Panc1 (cell line): ENCODE measurements around the gene SOX8. TPM values are rescaled to one million over a fixed set of nuclear protein-coding genes. Genes with fewer than 3 reads are reported as not detected.
A peak's percentile ranks its signal among the peaks of the same experiment; 100 is the strongest.

ENCODE experiments used
- ATAC-seq: fragments of 200-7000 bp; cut with Tn5 transposase; 2 replicates; pipeline ENCODE4 v1.9.1; 2020; ENCODE audit warnings: mild to moderate bottlenecking, moderate library complexity
- BruUV-seq: library from RNA; stranded (reverse); fragments of 400-500 nt; replicated peaks from 2 replicates; lab custom pipeline; 2021; lab: Mats Ljungman, UMichigan
- CTCF ChIA-PET: fragments of 300-600 bp; sonication (Branson Sonifier 250); formaldehyde crosslinking; loops from one replicate; lab custom pipeline; 2022; ENCODE audit warnings: antibody characterized with exemption; lab: Charles Lee
- POLR2A ChIA-PET: fragments of 300-600 bp; sonication (Branson Sonifier 250); formaldehyde crosslinking; loops from one replicate; lab custom pipeline; 2022; ENCODE audit warnings: antibody characterized with exemption; lab: Charles Lee
- DNase-seq: peaks from one replicate; pipeline ENCODE4 v3.0.0-alpha.2; 2010; ENCODE audit warnings: low read depth, low spot score
- H3K27ac ChIP-seq: 2 replicates; pipeline ENCODE4 v1.5.1; 2011; ENCODE audit warnings: mild to moderate bottlenecking, low read length, inconsistent platforms
- H3K27me3 ChIP-seq: fragments of 200-500 bp; sonication (Bioruptor generic); 2 replicates; pipeline ENCODE4 v1.6.0; 2014; ENCODE audit warnings: low read length, inconsistent platforms; ENCODE audit not compliant: control insufficient read depth, insufficient read depth
- H3K36me3 ChIP-seq: fragments of 200-500 bp; sonication (Bioruptor generic); 2 replicates; pipeline ENCODE4 v1.5.1; 2014; ENCODE audit warnings: inconsistent platforms, mild to moderate bottlenecking, low read length, moderate library complexity; ENCODE audit not compliant: control insufficient read depth, insufficient read depth
- H3K4me1 ChIP-seq: 2 replicates; pipeline ENCODE4 v1.5.1; 2011; ENCODE audit warnings: inconsistent platforms, mild to moderate bottlenecking, low read length, moderate library complexity; ENCODE audit not compliant: control insufficient read depth, insufficient read depth
- H3K4me3 ChIP-seq, 2 experiments: 2 replicates each; pipeline ENCODE4 v1.5.1; 2011 to 2012; ENCODE audit warnings: low read depth in 2 of 2, low read length in 2 of 2, mild to moderate bottlenecking in 2 of 2, inconsistent platforms in 1 of 2, moderate library complexity in 1 of 2
- H3K9me3 ChIP-seq: fragments of 200-500 bp; sonication (Bioruptor generic); 2 replicates; pipeline ENCODE4 v1.5.1; 2014; ENCODE audit warnings: low read depth, mild to moderate bottlenecking, inconsistent platforms, low read length, moderate library complexity; ENCODE audit not compliant: control insufficient read depth, insufficient read depth
- CTCF ChIP-seq: fragments of 450-650 bp; IDR thresholded peaks from 2 replicates; pipeline ENCODE4 v1.5.1; 2017; ENCODE audit warnings: mild to moderate bottlenecking
- POLR2AphosphoS5 ChIP-seq: IDR thresholded peaks from 2 replicates; pipeline ENCODE4 v1.6.1; 2012; ENCODE audit warnings: mild to moderate bottlenecking, low read depth, low read length, moderate library complexity
- REST ChIP-seq, 2 experiments: IDR thresholded peaks; 2 replicates each; pipeline ENCODE4 v1.6.1; 2011 to 2012; ENCODE audit warnings: low read depth in 2 of 2, control low read depth in 1 of 2, low read length in 1 of 2, mild to moderate bottlenecking in 1 of 2, moderate library complexity in 1 of 2; ENCODE audit not compliant: insufficient read depth in 1 of 2
- SIN3A ChIP-seq: IDR thresholded peaks from 2 replicates; pipeline ENCODE4 v1.6.1; 2012; ENCODE audit warnings: low read depth, mild to moderate bottlenecking, low read length, moderate library complexity, borderline replicate concordance; ENCODE audit not compliant: insufficient read depth
- TCF7L2 ChIP-seq: IDR thresholded peaks from 2 replicates; pipeline ENCODE4 v1.6.1; 2011; ENCODE audit warnings: mild to moderate bottlenecking, low read depth, low read length, inconsistent platforms
- in situ Hi-C: cut with HindIII; loops from 2 replicates; pipeline ENCODE4 v1.10.0; 2016; ENCODE audit warnings: low sequenced_read_pairs, low pct_unique_long_range_greater_than_20kb
- intact Hi-C: fragments of 100-400 bp; cut with micrococcal nuclease; formaldehyde crosslinking; loops from one replicate; pipeline ENCODE4 v1.10.0; 2022; ENCODE audit not compliant: unreplicated experiment
- total RNA-seq: library from RNA; stranded (reverse); gene quantifications from one replicate; pipeline ENCODE4 v1.2.1, GENCODE V29; 2021; ENCODE audit not compliant: unreplicated experiment

Gene SOX8
- total RNA-seq, 1 experiment from 2014 or later, result 1.8 TPM

GRCh38 chr16:1019231-1020090 is 37.9 kb downstream of the SOX8 start:
- H3K4me3 ChIP-seq, result peak overlapping the region; percentile 8 to 30; a peak in 3 of 4 replicates
- peak; percentile 65 for ATAC-seq
- CTCF ChIA-PET, result no interaction called here
- no peaks in the 10 kb centered on the region; the same call in 1 of the 2 replicates for H3K27me3 ChIP-seq
- H3K36me3 ChIP-seq, result no peaks in the 10 kb centered on the region
- TF ChIP-seq REST (IDR thresholded peaks at IDR 0.05; ENCODE audit: insufficient read depth in 1 of 2, low read depth in 2 of 2, low read length in 1 of 2) (no peak), TCF7L2 (no peak), CTCF (no peak), POLR2AphosphoS5 (no peak), SIN3A (no peak)
- in situ Hi-C loops, result no loop called here
- no TSS peak for BruUV-seq
- POLR2A ChIA-PET, result interaction anchor here (0.5 kb wide), 1 partner anchor 11 kb away, joined by 9 read pairs; no protein-coding TSS in a partner anchor
- DNase-seq, result no peak
- H3K9me3 ChIP-seq, result no peaks in the 10 kb centered on the region
- H3K27ac ChIP-seq, result no peak overlapping the region
- H3K4me1 ChIP-seq, result peaks cover 9% of the 10 kb centered on the region; the same call in 1 of the 2 replicates
- intact Hi-C loops, result no loop called here

- Histone ChIP-seq H3K4me3 (no peak overlapping the region), H3K9me3 (no peaks in the 10 kb centered on the region), H3K27me3 (no peaks in the 10 kb centered on the region; the same call in 1 of the 2 replicates), H3K36me3 (no peaks in the 10 kb centered on the region), H3K27ac (no peak overlapping the region), H3K4me1 (peaks cover 9% of the 10 kb centered on the region; the same call in 1 of the 2 replicates)
- peak; percentile 32 for ATAC-seq
- BruUV-seq, result no TSS peak
- CTCF ChIA-PET, result no interaction called here
- intact Hi-C loops (no loop called here), in situ Hi-C loops (no loop called here)
- DNase-seq, result no peak
- TF ChIP-seq SIN3A (no peak), REST (IDR thresholded peaks at IDR 0.05; ENCODE audit: insufficient read depth in 1 of 2, low read depth in 2 of 2, low read length in 1 of 2) (no peak), TCF7L2 (no peak), CTCF (no peak), POLR2AphosphoS5 (no peak)
- POLR2A ChIA-PET, result no interaction called here
These were observed 38.5 kb downstream of the SOX8 start for GRCh38 chr16:1020091-1020399.
